ENCODE data around the gene TMEM143. TPM values are rescaled to one million over a fixed set of nuclear protein-coding genes. Genes with fewer than 3 reads are reported as not detected.

Gene TMEM143
- total and polyA plus RNA-seq, 2 of the 8 experiments (the other 6 are each of a cell fraction or from before 2014, with no cell fraction given), result 14.2 to 19.1 TPM

DNA sequence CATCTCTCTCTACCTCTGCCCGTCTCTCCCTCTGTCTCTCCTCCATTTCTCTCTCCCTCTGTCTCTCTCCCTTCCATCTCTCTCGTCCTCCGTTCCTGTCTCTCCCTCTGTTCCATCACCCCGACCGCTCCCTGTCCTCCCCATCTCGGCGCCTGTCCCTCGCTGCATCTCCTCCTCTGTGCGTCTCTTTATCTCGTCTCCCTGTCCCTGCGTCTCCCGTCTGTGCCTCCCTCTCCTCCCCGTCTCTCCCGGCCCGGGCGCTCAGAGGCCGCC lies 34.3 kb upstream of the TMEM143 start (continued):
- TF ChIP-seq, protein P1, sequence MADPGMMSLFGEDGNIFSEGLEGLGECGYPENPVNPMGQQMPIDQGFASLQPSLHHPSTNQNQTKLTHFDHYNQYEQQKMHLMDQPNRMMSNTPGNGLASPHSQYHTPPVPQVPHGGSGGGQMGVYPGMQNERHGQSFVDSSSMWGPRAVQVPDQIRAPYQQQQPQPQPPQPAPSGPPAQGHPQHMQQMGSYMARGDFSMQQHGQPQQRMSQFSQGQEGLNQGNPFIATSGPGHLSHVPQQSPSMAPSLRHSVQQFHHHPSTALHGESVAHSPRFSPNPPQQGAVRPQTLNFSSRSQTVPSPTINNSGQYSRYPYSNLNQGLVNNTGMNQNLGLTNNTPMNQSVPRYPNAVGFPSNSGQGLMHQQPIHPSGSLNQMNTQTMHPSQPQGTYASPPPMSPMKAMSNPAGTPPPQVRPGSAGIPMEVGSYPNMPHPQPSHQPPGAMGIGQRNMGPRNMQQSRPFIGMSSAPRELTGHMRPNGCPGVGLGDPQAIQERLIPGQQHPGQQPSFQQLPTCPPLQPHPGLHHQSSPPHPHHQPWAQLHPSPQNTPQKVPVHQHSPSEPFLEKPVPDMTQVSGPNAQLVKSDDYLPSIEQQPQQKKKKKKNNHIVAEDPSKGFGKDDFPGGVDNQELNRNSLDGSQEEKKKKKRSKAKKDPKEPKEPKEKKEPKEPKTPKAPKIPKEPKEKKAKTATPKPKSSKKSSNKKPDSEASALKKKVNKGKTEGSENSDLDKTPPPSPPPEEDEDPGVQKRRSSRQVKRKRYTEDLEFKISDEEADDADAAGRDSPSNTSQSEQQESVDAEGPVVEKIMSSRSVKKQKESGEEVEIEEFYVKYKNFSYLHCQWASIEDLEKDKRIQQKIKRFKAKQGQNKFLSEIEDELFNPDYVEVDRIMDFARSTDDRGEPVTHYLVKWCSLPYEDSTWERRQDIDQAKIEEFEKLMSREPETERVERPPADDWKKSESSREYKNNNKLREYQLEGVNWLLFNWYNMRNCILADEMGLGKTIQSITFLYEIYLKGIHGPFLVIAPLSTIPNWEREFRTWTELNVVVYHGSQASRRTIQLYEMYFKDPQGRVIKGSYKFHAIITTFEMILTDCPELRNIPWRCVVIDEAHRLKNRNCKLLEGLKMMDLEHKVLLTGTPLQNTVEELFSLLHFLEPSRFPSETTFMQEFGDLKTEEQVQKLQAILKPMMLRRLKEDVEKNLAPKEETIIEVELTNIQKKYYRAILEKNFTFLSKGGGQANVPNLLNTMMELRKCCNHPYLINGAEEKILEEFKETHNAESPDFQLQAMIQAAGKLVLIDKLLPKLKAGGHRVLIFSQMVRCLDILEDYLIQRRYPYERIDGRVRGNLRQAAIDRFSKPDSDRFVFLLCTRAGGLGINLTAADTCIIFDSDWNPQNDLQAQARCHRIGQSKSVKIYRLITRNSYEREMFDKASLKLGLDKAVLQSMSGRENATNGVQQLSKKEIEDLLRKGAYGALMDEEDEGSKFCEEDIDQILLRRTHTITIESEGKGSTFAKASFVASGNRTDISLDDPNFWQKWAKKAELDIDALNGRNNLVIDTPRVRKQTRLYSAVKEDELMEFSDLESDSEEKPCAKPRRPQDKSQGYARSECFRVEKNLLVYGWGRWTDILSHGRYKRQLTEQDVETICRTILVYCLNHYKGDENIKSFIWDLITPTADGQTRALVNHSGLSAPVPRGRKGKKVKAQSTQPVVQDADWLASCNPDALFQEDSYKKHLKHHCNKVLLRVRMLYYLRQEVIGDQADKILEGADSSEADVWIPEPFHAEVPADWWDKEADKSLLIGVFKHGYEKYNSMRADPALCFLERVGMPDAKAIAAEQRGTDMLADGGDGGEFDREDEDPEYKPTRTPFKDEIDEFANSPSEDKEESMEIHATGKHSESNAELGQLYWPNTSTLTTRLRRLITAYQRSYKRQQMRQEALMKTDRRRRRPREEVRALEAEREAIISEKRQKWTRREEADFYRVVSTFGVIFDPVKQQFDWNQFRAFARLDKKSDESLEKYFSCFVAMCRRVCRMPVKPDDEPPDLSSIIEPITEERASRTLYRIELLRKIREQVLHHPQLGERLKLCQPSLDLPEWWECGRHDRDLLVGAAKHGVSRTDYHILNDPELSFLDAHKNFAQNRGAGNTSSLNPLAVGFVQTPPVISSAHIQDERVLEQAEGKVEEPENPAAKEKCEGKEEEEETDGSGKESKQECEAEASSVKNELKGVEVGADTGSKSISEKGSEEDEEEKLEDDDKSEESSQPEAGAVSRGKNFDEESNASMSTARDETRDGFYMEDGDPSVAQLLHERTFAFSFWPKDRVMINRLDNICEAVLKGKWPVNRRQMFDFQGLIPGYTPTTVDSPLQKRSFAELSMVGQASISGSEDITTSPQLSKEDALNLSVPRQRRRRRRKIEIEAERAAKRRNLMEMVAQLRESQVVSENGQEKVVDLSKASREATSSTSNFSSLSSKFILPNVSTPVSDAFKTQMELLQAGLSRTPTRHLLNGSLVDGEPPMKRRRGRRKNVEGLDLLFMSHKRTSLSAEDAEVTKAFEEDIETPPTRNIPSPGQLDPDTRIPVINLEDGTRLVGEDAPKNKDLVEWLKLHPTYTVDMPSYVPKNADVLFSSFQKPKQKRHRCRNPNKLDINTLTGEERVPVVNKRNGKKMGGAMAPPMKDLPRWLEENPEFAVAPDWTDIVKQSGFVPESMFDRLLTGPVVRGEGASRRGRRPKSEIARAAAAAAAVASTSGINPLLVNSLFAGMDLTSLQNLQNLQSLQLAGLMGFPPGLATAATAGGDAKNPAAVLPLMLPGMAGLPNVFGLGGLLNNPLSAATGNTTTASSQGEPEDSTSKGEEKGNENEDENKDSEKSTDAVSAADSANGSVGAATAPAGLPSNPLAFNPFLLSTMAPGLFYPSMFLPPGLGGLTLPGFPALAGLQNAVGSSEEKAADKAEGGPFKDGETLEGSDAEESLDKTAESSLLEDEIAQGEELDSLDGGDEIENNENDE (IDR thresholded peaks at IDR 0.05; ENCODE audit: insufficient replicate concordance, low read length), result no peak
- TF ChIP-seq, protein P2, sequence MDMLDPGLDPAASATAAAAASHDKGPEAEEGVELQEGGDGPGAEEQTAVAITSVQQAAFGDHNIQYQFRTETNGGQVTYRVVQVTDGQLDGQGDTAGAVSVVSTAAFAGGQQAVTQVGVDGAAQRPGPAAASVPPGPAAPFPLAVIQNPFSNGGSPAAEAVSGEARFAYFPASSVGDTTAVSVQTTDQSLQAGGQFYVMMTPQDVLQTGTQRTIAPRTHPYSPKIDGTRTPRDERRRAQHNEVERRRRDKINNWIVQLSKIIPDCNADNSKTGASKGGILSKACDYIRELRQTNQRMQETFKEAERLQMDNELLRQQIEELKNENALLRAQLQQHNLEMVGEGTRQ (IDR thresholded peaks at IDR 0.05; ENCODE audit: low read length), result no peak
- TF ChIP-seq, protein P3, sequence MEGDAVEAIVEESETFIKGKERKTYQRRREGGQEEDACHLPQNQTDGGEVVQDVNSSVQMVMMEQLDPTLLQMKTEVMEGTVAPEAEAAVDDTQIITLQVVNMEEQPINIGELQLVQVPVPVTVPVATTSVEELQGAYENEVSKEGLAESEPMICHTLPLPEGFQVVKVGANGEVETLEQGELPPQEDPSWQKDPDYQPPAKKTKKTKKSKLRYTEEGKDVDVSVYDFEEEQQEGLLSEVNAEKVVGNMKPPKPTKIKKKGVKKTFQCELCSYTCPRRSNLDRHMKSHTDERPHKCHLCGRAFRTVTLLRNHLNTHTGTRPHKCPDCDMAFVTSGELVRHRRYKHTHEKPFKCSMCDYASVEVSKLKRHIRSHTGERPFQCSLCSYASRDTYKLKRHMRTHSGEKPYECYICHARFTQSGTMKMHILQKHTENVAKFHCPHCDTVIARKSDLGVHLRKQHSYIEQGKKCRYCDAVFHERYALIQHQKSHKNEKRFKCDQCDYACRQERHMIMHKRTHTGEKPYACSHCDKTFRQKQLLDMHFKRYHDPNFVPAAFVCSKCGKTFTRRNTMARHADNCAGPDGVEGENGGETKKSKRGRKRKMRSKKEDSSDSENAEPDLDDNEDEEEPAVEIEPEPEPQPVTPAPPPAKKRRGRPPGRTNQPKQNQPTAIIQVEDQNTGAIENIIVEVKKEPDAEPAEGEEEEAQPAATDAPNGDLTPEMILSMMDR (IDR thresholded peaks at IDR 0.05; ENCODE audit: control extremely low read depth in 1 of 3, insufficient read depth in 1 of 3, low read depth in 1 of 3, low read length in 3 of 3), result no peak
- TF ChIP-seq SP4 (IDR thresholded peaks at IDR 0.05; ENCODE audit: low read length) (no peak), ZNF274 (IDR thresholded peaks at IDR 0.05; ENCODE audit: borderline replicate concordance, extremely low read depth, low read length) (no peak), CTBP2 (IDR thresholded peaks at IDR 0.05; ENCODE audit: borderline replicate concordance, insufficient read depth, insufficient read length, low read length) (no peak), KDM1A (IDR thresholded peaks at IDR 0.05; ENCODE audit: borderline replicate concordance, low read length) (no peak), ASH2L (IDR thresholded peaks at IDR 0.05; ENCODE audit: low read length) (no peak), JUND (IDR thresholded peaks at IDR 0.05; ENCODE audit: low read length) (no peak)
